ENCODE measurements around the gene TOMM70. TPM values are rescaled to one million over a fixed set of nuclear protein-coding genes. Genes with fewer than 3 reads are reported as not detected.

Gene TOMM70
- total RNA-seq, 4 donors from 2014 or later, result 55.3 to 61.5 (median 59.9) TPM

DNA sequence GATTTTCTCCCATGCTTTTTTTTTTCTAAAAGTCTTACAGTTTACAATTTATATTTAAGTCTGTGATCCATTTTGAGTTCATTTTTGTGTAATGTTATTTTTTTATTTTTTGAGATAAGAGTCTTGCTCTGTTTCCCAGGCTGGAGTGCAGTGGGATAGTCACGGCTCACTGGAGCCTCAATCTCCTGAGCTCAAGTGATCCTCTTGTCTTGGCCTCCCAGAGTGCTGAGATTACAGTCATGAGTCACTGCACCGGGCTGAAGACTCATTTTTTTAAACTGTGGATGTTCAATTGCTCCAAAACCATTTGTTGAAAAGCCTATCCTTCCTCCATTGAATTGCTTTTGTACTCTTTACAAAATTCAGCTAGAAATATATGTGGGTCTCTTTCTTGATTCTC, 20.0 kb upstream of the TOMM70 start:
- TF ChIP-seq EP300 (IDR thresholded peaks at IDR 0.05) (no peak), POLR2AphosphoS5 (IDR thresholded peaks at IDR 0.05) (no peak)
- TF ChIP-seq, protein P1, sequence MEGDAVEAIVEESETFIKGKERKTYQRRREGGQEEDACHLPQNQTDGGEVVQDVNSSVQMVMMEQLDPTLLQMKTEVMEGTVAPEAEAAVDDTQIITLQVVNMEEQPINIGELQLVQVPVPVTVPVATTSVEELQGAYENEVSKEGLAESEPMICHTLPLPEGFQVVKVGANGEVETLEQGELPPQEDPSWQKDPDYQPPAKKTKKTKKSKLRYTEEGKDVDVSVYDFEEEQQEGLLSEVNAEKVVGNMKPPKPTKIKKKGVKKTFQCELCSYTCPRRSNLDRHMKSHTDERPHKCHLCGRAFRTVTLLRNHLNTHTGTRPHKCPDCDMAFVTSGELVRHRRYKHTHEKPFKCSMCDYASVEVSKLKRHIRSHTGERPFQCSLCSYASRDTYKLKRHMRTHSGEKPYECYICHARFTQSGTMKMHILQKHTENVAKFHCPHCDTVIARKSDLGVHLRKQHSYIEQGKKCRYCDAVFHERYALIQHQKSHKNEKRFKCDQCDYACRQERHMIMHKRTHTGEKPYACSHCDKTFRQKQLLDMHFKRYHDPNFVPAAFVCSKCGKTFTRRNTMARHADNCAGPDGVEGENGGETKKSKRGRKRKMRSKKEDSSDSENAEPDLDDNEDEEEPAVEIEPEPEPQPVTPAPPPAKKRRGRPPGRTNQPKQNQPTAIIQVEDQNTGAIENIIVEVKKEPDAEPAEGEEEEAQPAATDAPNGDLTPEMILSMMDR (IDR thresholded peaks at IDR 0.05), result no peak
- no peak overlapping the region for H3K4me3 ChIP-seq

DNA sequence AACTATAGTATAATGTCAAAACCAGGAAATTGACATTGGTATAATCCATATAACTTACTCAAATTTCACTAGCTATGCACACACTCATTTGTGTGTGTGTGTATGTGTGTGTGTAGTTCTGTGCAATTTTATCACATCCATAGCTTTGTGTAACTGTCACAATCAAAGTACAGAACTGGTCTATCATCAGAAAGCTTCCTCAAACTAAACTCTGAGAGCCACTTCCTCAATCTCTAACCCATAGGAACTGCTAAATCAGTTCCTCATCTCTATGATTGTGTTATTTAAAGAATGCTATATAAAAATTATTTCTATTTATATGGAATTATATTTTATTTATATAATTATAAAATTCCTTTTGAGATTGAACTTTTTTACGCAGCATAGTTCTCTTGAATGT, 18.5 kb upstream of the TOMM70 start:
- ATAC-seq, result no peak
- H3K9me3 ChIP-seq, result no peaks in the 10 kb centered on the region
- H3K36me3 ChIP-seq, result no peaks in the 10 kb centered on the region
- WGBS, 2 donors (ENCODE audit: low coverage in 1 of 2), result 91 to 100% methylated on average over 1 of the region's 1 CpG
- no peak overlapping the region for H3K27ac ChIP-seq
- no peaks in the 10 kb centered on the region for H3K27me3 ChIP-seq
- TF ChIP-seq POLR2AphosphoS5 (IDR thresholded peaks at IDR 0.05) (no peak), POLR2A (IDR thresholded peaks at IDR 0.05) (no peak), EP300 (IDR thresholded peaks at IDR 0.05) (no peak)
- TF ChIP-seq, protein P1 (IDR thresholded peaks at IDR 0.05), result no peak
- H3K4me3 ChIP-seq, result no peak overlapping the region
- H3K4me1 ChIP-seq, result no peaks in the 10 kb centered on the region

More for the DNA sequence above, 20.0 kb upstream of the TOMM70 start:
- no peak overlapping the region for H3K27ac ChIP-seq
- H3K4me1 ChIP-seq, result no peaks in the 10 kb centered on the region
- 82 to 100% methylated on average over 1 to 2 of the region's 2 CpGs for WGBS, 2 donors (ENCODE audit: low coverage in 1 of 2)
- no peaks in the 10 kb centered on the region for H3K9me3 ChIP-seq
- ATAC-seq, result no peak
- no peaks in the 10 kb centered on the region for H3K27me3 ChIP-seq
- H3K36me3 ChIP-seq, result no peaks in the 10 kb centered on the region

DNA sequence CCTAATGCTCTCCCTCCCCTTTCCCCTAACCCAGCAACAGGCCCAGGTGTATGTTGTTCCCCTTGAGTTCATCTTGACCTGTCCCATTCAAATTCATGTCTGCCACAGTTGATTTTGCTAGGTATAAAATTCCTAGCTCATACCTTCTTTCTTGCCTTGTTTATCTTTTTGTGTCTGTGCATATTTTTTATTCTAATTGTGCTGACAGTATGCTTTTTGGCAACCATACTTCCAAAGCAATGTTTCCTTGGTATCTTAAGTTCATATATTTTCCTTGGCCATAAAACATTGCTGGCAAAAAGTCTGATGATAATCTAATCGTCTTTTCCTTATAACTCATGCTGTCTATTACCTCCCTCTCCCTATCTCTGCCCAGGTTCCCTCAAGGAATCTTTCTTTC, 16.0 kb upstream of the TOMM70 start:
- H3K27ac ChIP-seq, result no peak overlapping the region

DNA sequence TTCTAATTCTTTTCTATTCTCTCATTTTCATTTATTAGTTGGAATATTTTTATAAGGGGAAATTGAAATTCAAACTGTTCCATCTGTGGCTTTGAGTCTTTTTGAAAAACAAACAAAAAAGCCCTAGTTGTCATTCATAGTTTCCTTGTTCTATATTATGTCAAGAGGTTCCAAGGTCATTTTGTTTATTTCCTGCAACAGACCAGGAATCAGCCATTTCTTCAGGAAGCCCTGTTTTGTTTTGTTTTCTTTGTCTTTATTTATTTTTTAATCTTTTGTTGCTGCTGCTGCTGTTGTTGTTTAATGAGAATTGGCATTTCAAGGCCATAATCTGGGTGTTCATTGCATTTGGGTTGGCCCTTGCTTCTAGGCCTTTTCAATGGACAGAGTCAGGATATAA, 15.3 kb upstream of the TOMM70 start:
- H3K4me3 ChIP-seq, result no peak overlapping the region
- no peak for ATAC-seq
- no peaks in the 10 kb centered on the region for H3K27me3 ChIP-seq
- peaks cover 0 to 11% (median 0%) of the 10 kb centered on the region in 3 donors for H3K9me3 ChIP-seq
- no peak overlapping the region for H3K27ac ChIP-seq
- no peak for TF ChIP-seq POLR2AphosphoS5 (IDR thresholded peaks at IDR 0.05)
- TF ChIP-seq EP300 (IDR thresholded peaks at IDR 0.05), result no peak
- TF ChIP-seq, protein P1 (IDR thresholded peaks at IDR 0.05), result no peak
- no peak for TF ChIP-seq POLR2A (IDR thresholded peaks at IDR 0.05)
- H3K36me3 ChIP-seq, result peaks cover 0 to 7% of the 10 kb centered on the region in 2 donors
- no peaks in the 10 kb centered on the region for H3K4me1 ChIP-seq

More for the DNA sequence above, 16.0 kb upstream of the TOMM70 start:
- H3K4me3 ChIP-seq, result no peak overlapping the region
- H3K9me3 ChIP-seq, result peaks cover 0 to 4% (median 0%) of the 10 kb centered on the region in 3 donors
- TF ChIP-seq EP300 (IDR thresholded peaks at IDR 0.05) (no peak), POLR2A (IDR thresholded peaks at IDR 0.05) (no peak), POLR2AphosphoS5 (IDR thresholded peaks at IDR 0.05) (no peak)
- TF ChIP-seq, protein P1 (IDR thresholded peaks at IDR 0.05), result no peak
- no peak for ATAC-seq
- no peaks in the 10 kb centered on the region for H3K27me3 ChIP-seq
- peaks cover 0 to under 1% of the 10 kb centered on the region in 2 donors for H3K36me3 ChIP-seq
- H3K4me1 ChIP-seq, result no peaks in the 10 kb centered on the region
- WGBS, 2 donors (ENCODE audit: low coverage in 1 of 2), result 80 to 83% methylated on average over 1 of the region's 1 CpG

DNA sequence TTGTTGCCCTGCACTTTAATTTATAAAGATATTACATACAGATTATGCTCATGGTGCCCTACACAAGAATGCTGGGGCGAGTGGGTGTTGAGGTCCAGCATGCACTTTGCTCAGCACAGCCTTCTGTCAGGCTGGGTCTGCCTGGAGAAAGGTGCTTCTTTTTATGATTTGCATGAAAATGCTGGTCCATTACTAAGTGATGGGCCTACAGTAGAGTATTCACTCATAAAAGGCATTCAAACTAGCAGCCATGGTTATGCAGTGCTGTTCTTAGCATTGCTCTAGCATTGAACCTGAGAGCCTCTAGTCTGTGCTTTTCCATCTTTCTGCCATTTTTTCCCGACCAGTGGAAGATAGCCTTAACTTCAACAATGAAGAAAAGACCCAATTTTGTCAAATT, 12.7 kb upstream of the TOMM70 start:
- H3K36me3 ChIP-seq, result peaks cover 0 to 7% of the 10 kb centered on the region in 2 donors
- H3K4me3 ChIP-seq, result no peak overlapping the region
- H3K4me1 ChIP-seq, result no peaks in the 10 kb centered on the region
- H3K27ac ChIP-seq, result no peak overlapping the region
- WGBS, 2 donors (ENCODE audit: low coverage in 1 of 2), result 72 to 90% methylated on average over 2 of the region's 2 CpGs
- H3K9me3 ChIP-seq, result peaks cover 0 to 17% (median 0%) of the 10 kb centered on the region in 3 donors
- TF ChIP-seq POLR2AphosphoS5 (IDR thresholded peaks at IDR 0.05) (no peak), POLR2A (IDR thresholded peaks at IDR 0.05) (no peak), EP300 (IDR thresholded peaks at IDR 0.05) (no peak)
- TF ChIP-seq, protein P1 (IDR thresholded peaks at IDR 0.05), result no peak
- ATAC-seq, result no peak
- H3K27me3 ChIP-seq, result no peaks in the 10 kb centered on the region
